GM23338 (cell line): ENCODE data around the gene KMT2C. TPM values are rescaled to one million over a fixed set of nuclear protein-coding genes. Genes with fewer than 3 reads are reported as not detected.

ENCODE experiments used
- ATAC-seq: fragments of 200-7000 bp; cut with Tn5 transposase; 3 replicates; pipeline ENCODE4 v1.9.1; 2020
- DNase-seq: peaks from one replicate; pipeline ENCODE4 v3.0.0-alpha.2; 2015; ENCODE audit warnings: low spot score
- H2AFZ ChIP-seq: fragments of 200-600 bp; sonication (generic); 2 replicates; pipeline ENCODE4 v1.8.0; 2016; ENCODE audit warnings: antibody characterized with exemption, mild to moderate bottlenecking, moderate library complexity
- H3F3A ChIP-seq: fragments of 200-600 bp; sonication (generic); replicated peaks from 2 replicates; pipeline ENCODE4 v1.8.0; 2017; ENCODE audit warnings: antibody characterized with exemption, mixed run types, low read depth
- H3K27ac ChIP-seq: fragments of 200-600 bp; sonication (generic); 2 replicates; pipeline ENCODE4 v1.6.1; 2016; ENCODE audit warnings: low read depth
- H3K27me3 ChIP-seq: fragments of 200-600 bp; sonication (generic); 2 replicates; pipeline ENCODE4 v1.8.0; 2016; ENCODE audit warnings: mild to moderate bottlenecking, mixed run types, moderate library complexity; ENCODE audit not compliant: insufficient read depth
- H3K36me3 ChIP-seq: fragments of 200-600 bp; sonication (generic); 2 replicates; pipeline ENCODE4 v1.8.0; 2016; ENCODE audit warnings: mild to moderate bottlenecking; ENCODE audit not compliant: insufficient read depth
- H3K4me1 ChIP-seq: fragments of 200-600 bp; sonication (generic); 2 replicates; pipeline ENCODE4 v1.8.0; 2016; ENCODE audit warnings: mild to moderate bottlenecking, moderate library complexity; ENCODE audit not compliant: insufficient read depth
- H3K4me2 ChIP-seq: fragments of 200-600 bp; sonication (generic); 2 replicates; pipeline ENCODE4 v1.7.1; 2017; ENCODE audit warnings: mixed run types
- H3K4me3 ChIP-seq: fragments of 200-600 bp; sonication (generic); 2 replicates; pipeline ENCODE4 v1.6.1; 2016; ENCODE audit warnings: mixed run types
- H3K79me2 ChIP-seq: fragments of 200-600 bp; sonication (generic); replicated peaks from 2 replicates; pipeline ENCODE4 v1.8.0; 2017; ENCODE audit warnings: mild to moderate bottlenecking; ENCODE audit not compliant: insufficient read depth
- H3K9me2 ChIP-seq: fragments of 200-600 bp; sonication (generic); 2 replicates; pipeline ENCODE4 v1.8.0; 2017; ENCODE audit not compliant: insufficient read depth
- H4K20me1 ChIP-seq: fragments of 200-600 bp; sonication (generic); replicated peaks from 2 replicates; pipeline ENCODE4 v1.8.0; 2017; ENCODE audit warnings: mild to moderate bottlenecking; ENCODE audit not compliant: insufficient read depth
- H3K27ac Mint-ChIP-seq: 2 replicates; pipeline ENCODE4 v1.8.0; 2020; ENCODE audit warnings: inconsistent platforms, mild to moderate bottlenecking, moderate library complexity, mixed read lengths
- H3K27me3 Mint-ChIP-seq: 3 replicates; pipeline ENCODE4 v1.8.0; 2022; ENCODE audit warnings: low read depth, mild to moderate bottlenecking, moderate library complexity, mixed read lengths, inconsistent platforms; ENCODE audit not compliant: insufficient read depth, poor library complexity
- H3K36me3 Mint-ChIP-seq: 3 replicates; pipeline ENCODE4 v1.8.0; 2021; ENCODE audit warnings: low read depth, mild to moderate bottlenecking, inconsistent platforms, moderate library complexity, mixed read lengths
- H3K4me1 Mint-ChIP-seq: 3 replicates; pipeline ENCODE4 v1.8.0; 2020; ENCODE audit warnings: mild to moderate bottlenecking, inconsistent platforms, mixed read lengths
- H3K4me3 Mint-ChIP-seq: 3 replicates; pipeline ENCODE4 v1.8.0; 2021; ENCODE audit warnings: moderate library complexity, mild to moderate bottlenecking, inconsistent platforms, mixed read lengths
- H3K9me3 Mint-ChIP-seq: 3 replicates; pipeline ENCODE4 v1.8.0; 2020; ENCODE audit warnings: moderate library complexity, mild to moderate bottlenecking, inconsistent platforms, mixed read lengths
- CREB1 ChIP-seq: fragments of 250-450 bp; sonication (Bioruptor Pico); IDR thresholded peaks from 2 replicates; pipeline ENCODE4 v1.5.0; 2020; ENCODE audit warnings: low read depth, mild to moderate bottlenecking, moderate library complexity
- ETS1 ChIP-seq: IDR thresholded peaks from 2 replicates; pipeline ENCODE4 v1.6.1; 2016; ENCODE audit warnings: antibody characterized with exemption
- EZH2 ChIP-seq: fragments of 200-600 bp; sonication (generic); IDR thresholded peaks from one replicate; pipeline ENCODE4 v1.8.0; 2017; ENCODE audit warnings: antibody characterized with exemption, mild to moderate bottlenecking, low read depth; ENCODE audit not compliant: unreplicated experiment
- EZH2phosphoT487 ChIP-seq: fragments of 200-600 bp; sonication (generic); IDR thresholded peaks from one replicate; pipeline ENCODE4 v1.8.1; 2018; ENCODE audit warnings: antibody characterized with exemption; ENCODE audit not compliant: unreplicated experiment
- JUNB ChIP-seq: IDR thresholded peaks from one replicate; pipeline ENCODE4 v1.6.1; 2016; ENCODE audit warnings: antibody characterized with exemption; ENCODE audit not compliant: unreplicated experiment
- POLR2AphosphoS5 ChIP-seq: IDR thresholded peaks from 2 replicates; pipeline ENCODE4 v1.6.1; 2016; ENCODE audit warnings: antibody characterized with exemption, low read depth
- REST ChIP-seq: IDR thresholded peaks from one replicate; pipeline ENCODE4 v1.6.1; 2018; ENCODE audit warnings: antibody characterized with exemption; ENCODE audit not compliant: unreplicated experiment
- STAT1 ChIP-seq: IDR thresholded peaks from one replicate; pipeline ENCODE4 v1.6.1; 2016; ENCODE audit warnings: antibody characterized with exemption; ENCODE audit not compliant: unreplicated experiment
- ZNF114 ChIP-seq: fragments of 250-450 bp; sonication (Bioruptor Pico); IDR thresholded peaks from 2 replicates; pipeline ENCODE4 v1.5.0; 2020; ENCODE audit warnings: mild to moderate bottlenecking, moderate library complexity
- ZNF462 ChIP-seq: fragments of 250-450 bp; sonication (Bioruptor Pico); IDR thresholded peaks from 2 replicates; pipeline ENCODE4 v1.5.0; 2020; ENCODE audit warnings: mild to moderate bottlenecking, moderate library complexity
- polyA plus RNA-seq: library from polyadenylated mRNA; unstranded; fragments of >200 nt; fragmentation: Nextera tagmentation; extraction: Ambion mirVana; gene quantifications from 2 replicates; pipeline ENCODE4 v1.2.1, GENCODE V29; 2016
- total RNA-seq: library from RNA; depleted of rRNA; stranded (reverse); fragments of >200 nt; shearing (Covaris generic); gene quantifications from 2 replicates; pipeline ENCODE4 v1.2.3, GENCODE V29; 2014
- TF ChIP-seq, protein P1 (sequence below), 2 experiments: fragments of 200-600 bp in 1 of 2; sonication (generic) in 1 of 2; conservative IDR thresholded peaks; 2 replicates each; pipeline versions ENCODE4 v1.5.1 to v1.6.1; 2016 to 2017; ENCODE audit warnings: antibody characterized with exemption in 2 of 2, low read depth in 2 of 2, mild to moderate bottlenecking in 2 of 2, moderate library complexity in 1 of 2

Gene KMT2C
- total and polyA plus RNA-seq, 2 experiments from 2014 or later = 11.4 to 39.0 TPM

GRCh38 chr7:152480664-152481063, 44.9 kb upstream of the KMT2C start (continued):
- TF ChIP-seq ZNF114 (CRISPR knock-in tag) (no peak), JUNB (no peak), POLR2AphosphoS5 (no peak), CREB1 (CRISPR knock-in tag) (no peak)

DNA sequence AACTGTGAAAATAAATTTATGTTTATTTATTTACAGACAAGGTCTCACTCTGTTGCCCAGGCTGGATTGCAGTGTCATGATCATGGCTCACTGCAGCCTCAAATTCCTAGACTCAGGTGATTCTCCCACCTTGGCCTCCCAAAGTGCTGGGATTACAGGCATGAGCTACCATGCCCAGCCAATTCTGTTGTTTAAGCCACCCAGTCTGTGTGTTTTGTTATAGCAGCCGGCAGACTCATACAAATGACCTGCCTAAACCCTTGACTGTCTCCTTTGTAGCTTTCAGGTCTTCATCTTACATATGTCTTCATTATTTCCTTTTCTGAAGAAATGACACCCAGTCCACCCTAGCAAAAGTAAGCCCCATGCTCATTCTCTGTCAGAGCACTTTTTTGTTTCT, 43.8 kb upstream of the KMT2C start:
- TF ChIP-seq, protein P1, sequence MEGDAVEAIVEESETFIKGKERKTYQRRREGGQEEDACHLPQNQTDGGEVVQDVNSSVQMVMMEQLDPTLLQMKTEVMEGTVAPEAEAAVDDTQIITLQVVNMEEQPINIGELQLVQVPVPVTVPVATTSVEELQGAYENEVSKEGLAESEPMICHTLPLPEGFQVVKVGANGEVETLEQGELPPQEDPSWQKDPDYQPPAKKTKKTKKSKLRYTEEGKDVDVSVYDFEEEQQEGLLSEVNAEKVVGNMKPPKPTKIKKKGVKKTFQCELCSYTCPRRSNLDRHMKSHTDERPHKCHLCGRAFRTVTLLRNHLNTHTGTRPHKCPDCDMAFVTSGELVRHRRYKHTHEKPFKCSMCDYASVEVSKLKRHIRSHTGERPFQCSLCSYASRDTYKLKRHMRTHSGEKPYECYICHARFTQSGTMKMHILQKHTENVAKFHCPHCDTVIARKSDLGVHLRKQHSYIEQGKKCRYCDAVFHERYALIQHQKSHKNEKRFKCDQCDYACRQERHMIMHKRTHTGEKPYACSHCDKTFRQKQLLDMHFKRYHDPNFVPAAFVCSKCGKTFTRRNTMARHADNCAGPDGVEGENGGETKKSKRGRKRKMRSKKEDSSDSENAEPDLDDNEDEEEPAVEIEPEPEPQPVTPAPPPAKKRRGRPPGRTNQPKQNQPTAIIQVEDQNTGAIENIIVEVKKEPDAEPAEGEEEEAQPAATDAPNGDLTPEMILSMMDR (conservative IDR thresholded peaks at IDR 0.05; ENCODE audit: low read depth in 2 of 2) = no peak
- no peak for TF ChIP-seq ETS1
- no peak for TF ChIP-seq STAT1
- TF ChIP-seq JUNB = no peak
- no peak for TF ChIP-seq EZH2phosphoT487
- TF ChIP-seq EZH2 = no peak
- no peak for TF ChIP-seq ZNF462
- no peak for TF ChIP-seq REST
- no peak for TF ChIP-seq ZNF114 (CRISPR knock-in tag)
- no peak overlapping the region for H3K27ac Mint-ChIP-seq
- no peaks in the 10 kb centered on the region for H3F3A ChIP-seq
- H3K4me3 Mint-ChIP-seq = no peak overlapping the region
- no peaks in the 10 kb centered on the region for H3K9me2 ChIP-seq
- no peaks in the 10 kb centered on the region for H3K27me3 ChIP-seq
- H4K20me1 ChIP-seq = no peaks in the 10 kb centered on the region
- H3K79me2 ChIP-seq = no peaks in the 10 kb centered on the region
- H3K27ac ChIP-seq = no peak overlapping the region
- H3K36me3 ChIP-seq = no peaks in the 10 kb centered on the region
- H3K4me2 ChIP-seq = no peak overlapping the region
- H3K4me3 ChIP-seq = no peak overlapping the region
- no peaks in the 10 kb centered on the region for H3K4me1 ChIP-seq
- H3K36me3 Mint-ChIP-seq = no peaks in the 10 kb centered on the region
- ATAC-seq (no peak), DNase-seq (no peak)
- H3K9me3 Mint-ChIP-seq = no peaks in the 10 kb centered on the region; the same call in 2 of the 3 replicates
- no peak overlapping the region for H2AFZ ChIP-seq
- no peaks in the 10 kb centered on the region for H3K4me1 Mint-ChIP-seq
- peaks cover 6% of the 10 kb centered on the region for H3K27me3 Mint-ChIP-seq
